ENCODE results near the gene PXK. TPM values are rescaled to one million over a fixed set of nuclear protein-coding genes. Genes with fewer than 3 reads are reported as not detected.

Gene PXK
- total and polyA plus RNA-seq, 4 experiments from 2014 or later = 20.0 to 28.7 (median 21.8) TPM

DNA sequence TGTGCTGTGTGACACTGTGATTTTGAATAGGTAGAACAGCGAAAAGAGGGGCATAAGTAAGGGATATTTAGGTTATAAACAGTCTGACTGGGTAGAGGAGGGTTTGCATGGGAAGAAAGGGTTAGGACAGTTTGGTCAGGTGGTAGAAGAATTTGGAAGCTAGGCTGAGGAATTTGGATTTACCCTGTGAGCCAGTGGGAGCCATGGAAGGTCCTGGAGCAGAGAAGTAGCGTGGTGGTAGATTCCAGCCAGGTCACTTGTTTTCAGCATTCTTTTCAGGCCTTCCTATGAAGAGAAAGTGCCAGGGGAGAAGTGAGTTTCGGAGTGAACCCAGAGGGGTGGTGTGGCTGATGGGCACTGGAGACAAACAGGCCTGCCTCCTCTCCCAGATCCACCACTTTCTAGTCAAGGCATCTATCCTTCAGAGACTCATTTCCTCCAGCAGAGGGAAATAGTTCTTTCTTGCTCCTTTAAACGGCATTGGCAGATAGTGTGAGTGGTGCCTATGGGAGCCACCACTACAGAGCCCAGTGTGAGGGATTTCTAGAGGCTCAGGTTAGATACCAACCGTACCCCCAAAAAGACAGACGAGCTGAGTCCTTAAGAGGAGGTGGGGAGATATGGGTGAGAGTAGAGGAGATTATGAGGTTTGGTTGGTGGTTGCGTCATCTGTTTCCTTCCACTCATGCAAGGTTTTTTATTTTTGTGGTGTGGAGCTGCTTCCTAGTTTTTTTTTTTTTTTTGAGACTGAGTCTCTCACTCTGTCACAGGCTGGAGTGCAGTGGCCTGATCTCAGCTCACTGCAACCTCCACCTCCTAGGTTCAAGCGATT is 21.2 kb downstream of the PXK start:
- peak; percentile 16 to 52 (median 37) for DNase-seq
- Histone ChIP-seq H3K4me1 (ENCODE audit: insufficient read depth, low read length) (peaks cover 15% of the 10 kb centered on the region), H3K27me3 (ENCODE audit: insufficient read depth, low read length) (no peaks in the 10 kb centered on the region), H3K9me3 (ENCODE audit: control insufficient read depth in 1 of 2, low read length in 2 of 2) (no peaks in the 10 kb centered on the region), H3K36me3 (ENCODE audit: insufficient read depth, low read length) (no peaks in the 10 kb centered on the region), H3K27ac (ENCODE audit: low read depth, low read length) (no peak overlapping the region), H3K4me3 (ENCODE audit: low read length in 2 of 2) (no peak overlapping the region)
- Mint-ChIP-seq H3K9me3 (no peaks in the 10 kb centered on the region), H3K4me1 (peaks cover 29 to 49% (median 36%) of the 10 kb centered on the region in 4 donors), H3K36me3 (peaks cover 1 to 6% of the 10 kb centered on the region in 2 donors), H3K4me3 (peak overlapping the region in 5 of 8 donors; percentile 34 to 78 (median 72)), H3K27ac (peak overlapping the region in 6 of 7 donors; percentile 6 to 92 (median 76)), H3K27me3 (no peaks in the 10 kb centered on the region)
- intact Hi-C loops (cut with micrococcal nuclease) = no loop called here
- CTCF ChIA-PET (ENCODE audit: partially characterized antibody) = interaction anchor here (0.9 to 1.2 kb wide), 2 partner anchors 118 to 180 kb away, joined by 3 read pairs; no protein-coding TSS in a partner anchor
- POLR2A ChIA-PET (ENCODE audit: partially characterized antibody) = no interaction called here

GRCh38 chr3:58355179-58355578 is 22.5 kb downstream of the PXK start:
- intact Hi-C loops (cut with micrococcal nuclease) = no loop called here
- Histone ChIP-seq H3K27me3 (ENCODE audit: insufficient read depth, low read length) (no peaks in the 10 kb centered on the region), H3K4me1 (ENCODE audit: insufficient read depth, low read length) (peaks cover 6% of the 10 kb centered on the region), H3K27ac (ENCODE audit: low read depth, low read length) (no peak overlapping the region), H3K9me3 (ENCODE audit: control insufficient read depth in 1 of 2, low read length in 2 of 2) (no peaks in the 10 kb centered on the region), H3K4me3 (ENCODE audit: low read length in 2 of 2) (no peak overlapping the region), H3K36me3 (ENCODE audit: insufficient read depth, low read length) (no peaks in the 10 kb centered on the region)
- POLR2A ChIA-PET (ENCODE audit: partially characterized antibody) = no interaction called here
- Mint-ChIP-seq H3K27me3 (no peaks in the 10 kb centered on the region), H3K4me3 (no peak overlapping the region), H3K27ac (no peak overlapping the region), H3K4me1 (peaks cover 19 to 40% (median 28%) of the 10 kb centered on the region in 4 donors), H3K36me3 (peaks cover 1 to 3% of the 10 kb centered on the region in 2 donors), H3K9me3 (no peaks in the 10 kb centered on the region)
- no peak for DNase-seq
- CTCF ChIA-PET (ENCODE audit: partially characterized antibody) = no interaction called here

GRCh38 chr3:58356054-58356453 is 23.4 kb downstream of the PXK start:
- no peaks in the 10 kb centered on the region for H3K9me3 Mint-ChIP-seq
- H3K27ac ChIP-seq (ENCODE audit: low read depth, low read length) = no peak overlapping the region
- no peaks in the 10 kb centered on the region for H3K36me3 ChIP-seq (ENCODE audit: insufficient read depth, low read length)
- no peaks in the 10 kb centered on the region for H3K9me3 ChIP-seq (ENCODE audit: control insufficient read depth in 1 of 2, low read length in 2 of 2)
- no peak overlapping the region for H3K4me3 Mint-ChIP-seq
- ChIA-PET POLR2A (ENCODE audit: partially characterized antibody) (no interaction called here), CTCF (ENCODE audit: partially characterized antibody) (interaction anchor here (1.1 kb wide), 1 partner anchor 9 kb away, joined by 4 read pairs; no protein-coding TSS in a partner anchor)
- no peaks in the 10 kb centered on the region for H3K27me3 ChIP-seq (ENCODE audit: insufficient read depth, low read length)
- H3K4me1 ChIP-seq (ENCODE audit: insufficient read depth, low read length) = peaks cover 6% of the 10 kb centered on the region
- DNase-seq = no peak
- no peaks in the 10 kb centered on the region for H3K27me3 Mint-ChIP-seq
- no peak overlapping the region for H3K27ac Mint-ChIP-seq
- H3K36me3 Mint-ChIP-seq = peaks cover 1 to 3% of the 10 kb centered on the region in 2 donors
- intact Hi-C loops (cut with micrococcal nuclease) = no loop called here
- H3K4me1 Mint-ChIP-seq = peaks cover 13 to 32% (median 21%) of the 10 kb centered on the region in 4 donors
- no peak overlapping the region for H3K4me3 ChIP-seq (ENCODE audit: low read length in 2 of 2)

DNA sequence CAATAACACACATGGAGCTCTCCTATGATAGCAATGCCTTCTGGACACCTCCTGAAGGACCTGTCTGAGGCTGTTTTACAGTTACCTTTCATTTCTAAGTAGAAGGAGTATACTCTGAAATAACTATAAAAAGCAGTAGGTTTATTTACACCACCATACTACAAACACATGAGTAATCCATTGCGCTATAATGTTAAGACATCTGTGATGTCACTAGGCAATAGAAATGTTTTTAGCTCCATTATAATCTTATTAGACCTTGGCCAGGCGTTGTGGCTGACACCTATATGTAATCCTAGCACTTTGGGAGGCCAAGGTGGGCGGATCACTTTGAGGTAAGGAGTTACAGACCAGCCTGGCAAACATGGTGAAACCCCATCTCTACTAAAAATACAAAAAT is 24.7 kb downstream of the PXK start:
- peak overlapping the region in 1 of 7 donors; percentile 56 for H3K27ac Mint-ChIP-seq
- Histone ChIP-seq H3K4me1 (ENCODE audit: insufficient read depth, low read length) (peaks cover 6% of the 10 kb centered on the region), H3K4me3 (ENCODE audit: low read length in 2 of 2) (no peak overlapping the region), H3K27me3 (ENCODE audit: insufficient read depth, low read length) (no peaks in the 10 kb centered on the region), H3K36me3 (ENCODE audit: insufficient read depth, low read length) (no peaks in the 10 kb centered on the region), H3K27ac (ENCODE audit: low read depth, low read length) (no peak overlapping the region), H3K9me3 (ENCODE audit: control insufficient read depth in 1 of 2, low read length in 2 of 2) (no peaks in the 10 kb centered on the region)
- H3K4me3 Mint-ChIP-seq = no peak overlapping the region
- H3K4me1 Mint-ChIP-seq = peaks cover 15 to 24% (median 17%) of the 10 kb centered on the region in 4 donors
- no peaks in the 10 kb centered on the region for H3K27me3 Mint-ChIP-seq
- POLR2A ChIA-PET (ENCODE audit: partially characterized antibody) = no interaction called here
- intact Hi-C loops (cut with micrococcal nuclease) = no loop called here
- no peaks in the 10 kb centered on the region for H3K9me3 Mint-ChIP-seq
- DNase-seq = no peak
- CTCF ChIA-PET (ENCODE audit: partially characterized antibody) = interaction anchor here (1.3 kb wide), 1 partner anchor 23 kb away, joined by 4 read pairs; no protein-coding TSS in a partner anchor
- H3K36me3 Mint-ChIP-seq = peaks cover 1 to 3% of the 10 kb centered on the region in 2 donors

DNA sequence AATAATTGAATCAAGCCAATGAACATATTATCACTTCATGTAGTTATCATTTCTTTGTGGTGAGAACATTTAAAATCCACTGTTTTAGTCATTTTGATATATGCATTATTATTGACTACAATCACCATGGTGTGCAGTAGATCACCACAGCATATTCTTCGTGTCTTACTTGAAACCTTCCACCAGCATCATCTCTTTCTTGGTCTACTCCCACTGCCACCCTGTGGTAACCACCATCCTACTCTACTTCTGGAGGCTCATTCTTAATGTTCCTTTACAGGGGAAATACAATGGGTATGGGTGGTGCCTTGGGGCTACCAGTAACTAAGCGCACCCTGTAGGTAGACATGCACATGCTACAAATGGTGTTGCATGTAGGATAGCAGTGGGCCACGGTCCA is 25.4 kb downstream of the PXK start:
- Mint-ChIP-seq H3K9me3 (no peaks in the 10 kb centered on the region), H3K27ac (no peak overlapping the region), H3K4me1 (peaks cover 13 to 20% (median 16%) of the 10 kb centered on the region in 4 donors), H3K4me3 (no peak overlapping the region), H3K36me3 (no peaks in the 10 kb centered on the region), H3K27me3 (no peaks in the 10 kb centered on the region)
- ChIA-PET POLR2A (ENCODE audit: partially characterized antibody) (no interaction called here), CTCF (ENCODE audit: partially characterized antibody) (interaction anchor here (1.3 kb wide), 1 partner anchor 22 kb away, joined by 4 read pairs; no protein-coding TSS in a partner anchor)
- Histone ChIP-seq H3K27ac (ENCODE audit: low read depth, low read length) (no peak overlapping the region), H3K36me3 (ENCODE audit: insufficient read depth, low read length) (no peaks in the 10 kb centered on the region), H3K4me3 (ENCODE audit: low read length in 2 of 2) (no peak overlapping the region), H3K9me3 (ENCODE audit: control insufficient read depth in 1 of 2, low read length in 2 of 2) (no peaks in the 10 kb centered on the region), H3K27me3 (ENCODE audit: insufficient read depth, low read length) (no peaks in the 10 kb centered on the region), H3K4me1 (ENCODE audit: insufficient read depth, low read length) (peaks cover 6% of the 10 kb centered on the region)
- intact Hi-C loops (cut with micrococcal nuclease) = no loop called here
- no peak for DNase-seq

DNA sequence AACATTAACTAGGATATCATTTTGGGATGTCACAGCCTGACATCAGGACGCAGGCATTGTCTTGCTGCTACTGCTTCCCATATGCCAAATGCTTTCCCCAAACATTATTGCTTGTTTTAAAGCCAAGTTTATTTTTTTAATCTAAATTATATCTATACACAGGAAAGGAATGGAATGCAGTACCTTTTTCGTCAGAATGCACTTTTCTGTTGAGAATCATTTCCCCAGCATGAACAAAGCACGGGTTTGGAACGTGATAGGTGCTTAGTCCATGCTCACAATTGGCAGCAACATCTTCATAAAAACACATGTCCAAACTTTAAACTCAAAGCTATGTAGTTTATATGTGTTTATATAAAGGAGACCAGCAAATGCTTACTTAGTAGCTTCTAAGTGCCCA is 26.1 kb downstream of the PXK start:
- POLR2A ChIA-PET (ENCODE audit: partially characterized antibody) = no interaction called here
- intact Hi-C loops (cut with micrococcal nuclease) = no loop called here
- Mint-ChIP-seq H3K36me3 (peaks cover 0 to 4% of the 10 kb centered on the region in 2 donors), H3K27ac (no peak overlapping the region), H3K9me3 (no peaks in the 10 kb centered on the region), H3K4me3 (no peak overlapping the region), H3K4me1 (peaks cover 11 to 19% (median 12%) of the 10 kb centered on the region in 4 donors), H3K27me3 (no peaks in the 10 kb centered on the region)
- Histone ChIP-seq H3K9me3 (ENCODE audit: control insufficient read depth in 1 of 2, low read length in 2 of 2) (no peaks in the 10 kb centered on the region), H3K4me3 (ENCODE audit: low read length in 2 of 2) (no peak overlapping the region), H3K36me3 (ENCODE audit: insufficient read depth, low read length) (no peaks in the 10 kb centered on the region), H3K4me1 (ENCODE audit: insufficient read depth, low read length) (peaks cover 4% of the 10 kb centered on the region), H3K27me3 (ENCODE audit: insufficient read depth, low read length) (no peaks in the 10 kb centered on the region), H3K27ac (ENCODE audit: low read depth, low read length) (no peak overlapping the region)
- no peak for DNase-seq
- CTCF ChIA-PET (ENCODE audit: partially characterized antibody) = no interaction called here

DNA sequence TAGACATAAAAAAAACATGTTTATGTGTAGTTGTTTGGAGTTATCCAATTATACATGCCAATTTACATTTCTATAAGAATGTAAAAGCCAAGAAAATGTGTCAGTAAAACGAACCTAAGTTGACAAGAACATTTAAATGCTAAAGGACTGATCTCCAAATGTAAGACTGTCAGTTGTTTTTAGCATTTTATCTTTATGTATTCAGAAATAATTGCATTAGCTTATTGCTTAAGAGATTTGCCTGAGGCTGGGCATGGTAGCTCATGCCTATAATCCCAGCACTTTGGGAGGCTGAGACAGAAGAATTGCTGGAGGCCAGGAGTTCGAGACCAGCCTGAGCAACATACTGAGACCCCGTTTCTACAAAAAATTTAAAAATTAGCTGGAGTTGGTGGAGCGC is 26.9 kb downstream of the PXK start:
- no peaks in the 10 kb centered on the region for H3K27me3 Mint-ChIP-seq
- H3K4me1 Mint-ChIP-seq = peaks cover 5 to 18% (median 11%) of the 10 kb centered on the region in 4 donors
- H3K36me3 ChIP-seq (ENCODE audit: insufficient read depth, low read length) = no peaks in the 10 kb centered on the region
- H3K4me3 ChIP-seq (ENCODE audit: low read length in 2 of 2) = no peak overlapping the region
- ChIA-PET CTCF (ENCODE audit: partially characterized antibody) (no interaction called here), POLR2A (ENCODE audit: partially characterized antibody) (no interaction called here)
- H3K4me3 Mint-ChIP-seq = no peak overlapping the region
- H3K4me1 ChIP-seq (ENCODE audit: insufficient read depth, low read length) = no peaks in the 10 kb centered on the region
- peaks cover 0 to 4% of the 10 kb centered on the region in 2 donors for H3K36me3 Mint-ChIP-seq
- no peak overlapping the region for H3K27ac ChIP-seq (ENCODE audit: low read depth, low read length)
- no peak for DNase-seq
- intact Hi-C loops (cut with micrococcal nuclease) = no loop called here
- no peaks in the 10 kb centered on the region for H3K9me3 ChIP-seq (ENCODE audit: control insufficient read depth in 1 of 2, low read length in 2 of 2)
- H3K9me3 Mint-ChIP-seq = no peaks in the 10 kb centered on the region
- no peaks in the 10 kb centered on the region for H3K27me3 ChIP-seq (ENCODE audit: insufficient read depth, low read length)
- H3K27ac Mint-ChIP-seq = no peak overlapping the region
